ENCODE measurements around the gene MAZ. TPM values are rescaled to one million over a fixed set of nuclear protein-coding genes. Genes with fewer than 3 reads are reported as not detected.

Gene MAZ
- total RNA-seq, 2 donors from 2014 or later: 266 to 329 TPM

GRCh38 chr16:29815793-29816693 lies 9.7 kb downstream of the MAZ start, which contains the start of gene PAGR1:
Gene PAGR1, plus strand, starts transcription at chr16:29816152. Its CDS starts 374 bp downstream, at chr16:29816526.
- H3K4me1 Mint-ChIP-seq (ENCODE audit: low read depth): peaks cover 82% of the 10 kb centered on the region
- H3K4me3 Mint-ChIP-seq: peak within 1 kb of the TSS; percentile 91 to 99
- DNase-seq: peak; percentile 98 to 99
- peak within 1 kb of the TSS; percentile 91 for H3K27ac Mint-ChIP-seq
- no peaks in the 10 kb centered on the region for H3K27me3 Mint-ChIP-seq (ENCODE audit: low read depth)
- ATAC-seq (replicated peaks in 1 of 2): peak; percentile 74 to 78
- H3K9me3 Mint-ChIP-seq: no peaks in the 10 kb centered on the region
- H3K36me3 Mint-ChIP-seq (ENCODE audit: insufficient read depth in 2 of 2): peaks cover 14 to 28% of the 10 kb centered on the region in 2 donors

GRCh38 chr16:29816694-29817441 lies 10.5 kb downstream of the MAZ start:
- H3K36me3 Mint-ChIP-seq (ENCODE audit: insufficient read depth in 2 of 2): peaks cover 15 to 27% of the 10 kb centered on the region in 2 donors
- peak overlapping the region; percentile 89 for H3K27ac Mint-ChIP-seq
- peaks cover 77% of the 10 kb centered on the region for H3K4me1 Mint-ChIP-seq (ENCODE audit: low read depth)
- H3K4me3 Mint-ChIP-seq: peak overlapping the region; percentile 91 to 99
- DNase-seq (peak; percentile 68 to 74), ATAC-seq (replicated peaks in 1 of 2) (peak; percentile 27 to 33)
- no peaks in the 10 kb centered on the region for H3K27me3 Mint-ChIP-seq (ENCODE audit: low read depth)
- no peaks in the 10 kb centered on the region for H3K9me3 Mint-ChIP-seq

GRCh38 chr16:29818082-29818481 lies 11.8 kb downstream of the MAZ start:
- Mint-ChIP-seq H3K27me3 (ENCODE audit: low read depth) (no peaks in the 10 kb centered on the region), H3K27ac (peak overlapping the region; percentile 50), H3K36me3 (ENCODE audit: insufficient read depth in 2 of 2) (peaks cover 15 to 30% of the 10 kb centered on the region in 2 donors), H3K9me3 (no peaks in the 10 kb centered on the region), H3K4me1 (ENCODE audit: low read depth) (peaks cover 77% of the 10 kb centered on the region), H3K4me3 (peak overlapping the region; percentile 83 to 87)
- peak in 1 of 2 donors; percentile 15 for DNase-seq
- no peak for ATAC-seq (replicated peaks in 1 of 2)

GRCh38 chr16:29819506-29819905 lies 13.2 kb downstream of the MAZ start:
- peaks cover 77% of the 10 kb centered on the region for H3K4me1 Mint-ChIP-seq (ENCODE audit: low read depth)
- H3K4me3 Mint-ChIP-seq: peak overlapping the region; percentile 83 to 97
- DNase-seq: no peak
- H3K27me3 Mint-ChIP-seq (ENCODE audit: low read depth): no peaks in the 10 kb centered on the region
- peaks cover 15 to 30% of the 10 kb centered on the region in 2 donors for H3K36me3 Mint-ChIP-seq (ENCODE audit: insufficient read depth in 2 of 2)
- no peak for ATAC-seq (replicated peaks in 1 of 2)
- peak overlapping the region; percentile 66 for H3K27ac Mint-ChIP-seq
- no peaks in the 10 kb centered on the region for H3K9me3 Mint-ChIP-seq

- DNase-seq (peak; percentile 61 to 67), ATAC-seq (replicated peaks in 1 of 2) (peak; percentile 15 to 18)
- H3K27me3 Mint-ChIP-seq (ENCODE audit: low read depth): no peaks in the 10 kb centered on the region
- H3K9me3 Mint-ChIP-seq: no peaks in the 10 kb centered on the region
- H3K4me1 Mint-ChIP-seq (ENCODE audit: low read depth): peaks cover 77% of the 10 kb centered on the region
- peak within 1 kb of the TSS; percentile 97 for H3K27ac Mint-ChIP-seq
- peaks cover 15 to 30% of the 10 kb centered on the region in 2 donors for H3K36me3 Mint-ChIP-seq (ENCODE audit: insufficient read depth in 2 of 2)
- peak within 1 kb of the TSS; percentile 83 to 97 for H3K4me3 Mint-ChIP-seq
These were observed 14.0 kb downstream of the MAZ start, which contains the start of gene MVP for GRCh38 chr16:29820271-29820701. Gene MVP, plus strand, starts transcription at chr16:29820462. Its CDS starts 10,088 bp downstream, at chr16:29830550.

GRCh38 chr16:29820730-29821642 lies 14.7 kb downstream of the MAZ start:
- peak; percentile 74 to 77 for DNase-seq
- Mint-ChIP-seq H3K9me3 (no peaks in the 10 kb centered on the region), H3K27ac (peak overlapping the region; percentile 97), H3K27me3 (ENCODE audit: low read depth) (no peaks in the 10 kb centered on the region), H3K4me1 (ENCODE audit: low read depth) (peaks cover 78% of the 10 kb centered on the region), H3K4me3 (peak overlapping the region; percentile 83 to 97), H3K36me3 (ENCODE audit: insufficient read depth in 2 of 2) (peaks cover 15 to 30% of the 10 kb centered on the region in 2 donors)
- peak; percentile 46 to 59 for ATAC-seq (replicated peaks in 1 of 2)

GRCh38 chr16:29821643-29822115 lies 15.3 kb downstream of the MAZ start:
- ATAC-seq (replicated peaks in 1 of 2): no peak
- no peaks in the 10 kb centered on the region for H3K9me3 Mint-ChIP-seq
- H3K36me3 Mint-ChIP-seq (ENCODE audit: insufficient read depth in 2 of 2): peaks cover 15 to 29% of the 10 kb centered on the region in 2 donors
- H3K27ac Mint-ChIP-seq: peak overlapping the region; percentile 97
- peaks cover 84% of the 10 kb centered on the region for H3K4me1 Mint-ChIP-seq (ENCODE audit: low read depth)
- no peaks in the 10 kb centered on the region for H3K27me3 Mint-ChIP-seq (ENCODE audit: low read depth)
- H3K4me3 Mint-ChIP-seq: peak overlapping the region; percentile 83 to 97
- no peak for DNase-seq

- no peaks in the 10 kb centered on the region for H3K27me3 Mint-ChIP-seq (ENCODE audit: low read depth)
- ATAC-seq (replicated peaks in 1 of 2) (no peak), DNase-seq (no peak)
- peak overlapping the region; percentile 72 to 75 for H3K4me3 Mint-ChIP-seq
- no peaks in the 10 kb centered on the region for H3K9me3 Mint-ChIP-seq
- peaks cover 69% of the 10 kb centered on the region for H3K4me1 Mint-ChIP-seq (ENCODE audit: low read depth)
- peak overlapping the region; percentile 94 for H3K27ac Mint-ChIP-seq
- H3K36me3 Mint-ChIP-seq (ENCODE audit: insufficient read depth in 2 of 2): peaks cover 7 to 11% of the 10 kb centered on the region in 2 donors
These were observed 18.3 kb downstream of the MAZ start for GRCh38 chr16:29824589-29825144.

- Mint-ChIP-seq H3K4me3 (peak overlapping the region; percentile 72 to 75), H3K4me1 (ENCODE audit: low read depth) (peaks cover 64% of the 10 kb centered on the region), H3K36me3 (ENCODE audit: insufficient read depth in 2 of 2) (peaks cover 5 to 7% of the 10 kb centered on the region in 2 donors), H3K27ac (peak overlapping the region; percentile 94), H3K27me3 (ENCODE audit: low read depth) (no peaks in the 10 kb centered on the region), H3K9me3 (no peaks in the 10 kb centered on the region)
- peak; percentile 70 to 73 for ATAC-seq (replicated peaks in 1 of 2)
- DNase-seq: peak; percentile 73 to 74
These were observed 19.1 kb downstream of the MAZ start for GRCh38 chr16:29825145-29826044.

GRCh38 chr16:29826342-29826695 lies 20.0 kb downstream of the MAZ start:
- peaks cover 64% of the 10 kb centered on the region for H3K4me1 Mint-ChIP-seq (ENCODE audit: low read depth)

GRCh38 chr16:29830774-29831173 lies 24.4 kb downstream of the MAZ start:
- Mint-ChIP-seq H3K27me3 (ENCODE audit: low read depth) (no peaks in the 10 kb centered on the region), H3K9me3 (no peaks in the 10 kb centered on the region), H3K36me3 (ENCODE audit: insufficient read depth in 2 of 2) (peaks cover 6 to 9% of the 10 kb centered on the region in 2 donors), H3K27ac (no peak overlapping the region), H3K4me3 (no peak overlapping the region), H3K4me1 (ENCODE audit: low read depth) (peaks cover 34% of the 10 kb centered on the region)
- ATAC-seq (replicated peaks in 1 of 2) (no peak), DNase-seq (no peak)

More at GRCh38 chr16:29826342-29826695, 20.0 kb downstream of the MAZ start:
- Mint-ChIP-seq H3K27me3 (ENCODE audit: low read depth) (no peaks in the 10 kb centered on the region), H3K9me3 (no peaks in the 10 kb centered on the region), H3K4me3 (peak overlapping the region; percentile 72 to 75), H3K27ac (no peak overlapping the region), H3K36me3 (ENCODE audit: insufficient read depth in 2 of 2) (peaks cover 0 to 3% of the 10 kb centered on the region in 2 donors)
- DNase-seq (no peak), ATAC-seq (replicated peaks in 1 of 2) (no peak)

Data from activated T-cell treated with anti-CD3 and anti-CD28 coated beads, Interleukin-2, amount 50 U/mL, for 72 hours (primary cell).